ENCODE measurements around the gene RFX1. TPM values are rescaled to one million over a fixed set of nuclear protein-coding genes. Genes with fewer than 3 reads are reported as not detected.
A peak's percentile ranks its signal among the peaks of the same experiment; 100 is the strongest.

Gene RFX1
- polyA plus RNA-seq, 3 donors, result 14.5 to 17.0 (median 15.3) TPM

- DNase-seq, result no peak
Observed at GRCh38 chr19:13999085-13999484, 7.0 kb downstream of the RFX1 start.

DNA sequence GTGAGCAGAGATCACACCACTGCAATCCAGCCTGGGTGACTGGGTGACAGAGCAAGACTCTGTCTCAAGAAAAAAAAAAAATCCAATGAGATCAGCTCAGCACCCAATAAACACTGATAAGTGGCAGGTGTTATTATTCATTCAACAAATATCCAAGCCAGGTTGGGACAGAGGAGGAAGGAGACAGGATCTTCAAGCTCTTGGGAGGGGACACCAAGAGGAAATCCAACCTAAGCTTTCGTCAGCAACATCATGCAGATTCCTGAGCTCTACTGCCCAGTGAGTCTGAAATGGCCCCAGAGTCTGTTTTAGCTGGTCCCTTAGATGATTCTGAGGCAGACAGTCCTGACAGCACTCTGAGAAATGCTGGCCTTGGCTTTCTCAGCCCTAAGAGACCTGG is 7.7 kb downstream of the RFX1 start:
- no peak for DNase-seq

- DNase-seq, result no peak
Observed at GRCh38 chr19:13997631-13997962, 8.5 kb downstream of the RFX1 start.

DNA sequence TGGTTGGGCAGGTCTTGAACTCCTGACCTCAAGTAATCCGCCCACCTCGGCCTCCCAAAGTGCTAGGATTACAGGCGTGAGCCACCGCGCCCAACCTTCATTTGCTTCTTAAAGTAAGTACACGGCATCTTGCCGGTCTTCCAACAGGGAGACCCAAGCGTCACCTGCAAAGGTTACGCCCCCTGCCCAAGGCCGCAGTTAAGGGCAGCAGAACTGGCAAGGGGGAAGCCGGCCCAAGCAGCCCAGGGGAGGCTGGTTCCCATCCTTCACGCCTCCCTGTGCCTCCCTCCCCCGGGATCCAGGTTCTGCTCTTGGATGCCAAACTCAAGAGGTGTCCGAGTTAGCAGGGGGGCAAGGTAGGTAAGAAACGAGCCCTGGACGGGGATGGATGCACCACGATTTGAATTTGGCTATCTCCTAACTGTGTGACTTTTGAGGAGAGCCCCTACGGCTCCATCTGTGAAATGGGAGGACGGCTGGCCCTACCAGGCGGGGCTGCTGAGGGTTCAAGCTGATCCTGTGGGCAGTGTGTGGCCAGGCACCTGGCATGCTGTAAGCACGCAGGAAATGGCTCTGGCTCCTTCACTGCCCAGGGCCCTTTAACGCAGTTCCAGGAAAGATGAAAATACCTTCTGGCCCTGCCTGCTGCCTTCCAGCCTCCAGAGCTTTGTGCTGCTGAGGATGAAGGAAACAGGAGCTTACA is 9.0 kb downstream of the RFX1 start:
- no peak for DNase-seq

GRCh38 chr19:13995878-13996765 is 10.0 kb downstream of the RFX1 start:
- no peak for DNase-seq

- DNase-seq, result no peak
Observed at GRCh38 chr19:13995017-13995728, 10.9 kb downstream of the RFX1 start.

DNA sequence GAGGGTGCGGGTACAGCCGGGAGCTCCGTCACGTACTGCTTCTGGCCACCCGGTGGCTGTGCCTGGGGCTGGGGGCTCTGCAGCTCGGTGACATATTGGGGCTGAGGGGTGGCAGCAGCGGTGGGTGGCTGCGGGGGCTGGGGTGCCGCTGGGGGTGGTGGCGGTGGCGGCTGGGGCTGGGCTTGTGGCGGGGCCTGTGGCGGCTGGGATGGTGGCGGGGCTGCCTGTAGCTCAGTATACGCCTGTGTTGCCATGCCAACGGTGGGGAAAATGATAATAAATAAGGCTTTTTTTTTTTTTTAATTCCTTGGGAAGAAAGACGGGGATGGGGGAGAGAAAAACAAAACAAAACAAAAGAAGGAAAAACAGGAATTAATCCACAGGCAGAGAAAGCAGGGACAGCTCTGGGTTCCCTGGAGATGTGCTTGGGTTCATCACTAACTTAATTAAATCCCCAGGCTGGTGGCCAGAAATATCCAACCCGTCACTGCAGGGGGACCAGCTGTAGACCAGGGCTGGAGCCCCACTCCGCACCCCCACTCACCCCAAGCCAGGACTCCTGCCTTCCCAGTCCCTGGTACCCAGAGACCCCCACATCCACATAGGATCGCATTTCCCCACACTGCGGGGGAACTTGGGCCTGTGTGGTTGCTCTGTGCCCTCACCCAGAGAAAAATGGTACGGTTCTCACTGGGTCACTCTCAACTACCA is 12.4 kb downstream of the RFX1 start:
- no peak for DNase-seq

DNA sequence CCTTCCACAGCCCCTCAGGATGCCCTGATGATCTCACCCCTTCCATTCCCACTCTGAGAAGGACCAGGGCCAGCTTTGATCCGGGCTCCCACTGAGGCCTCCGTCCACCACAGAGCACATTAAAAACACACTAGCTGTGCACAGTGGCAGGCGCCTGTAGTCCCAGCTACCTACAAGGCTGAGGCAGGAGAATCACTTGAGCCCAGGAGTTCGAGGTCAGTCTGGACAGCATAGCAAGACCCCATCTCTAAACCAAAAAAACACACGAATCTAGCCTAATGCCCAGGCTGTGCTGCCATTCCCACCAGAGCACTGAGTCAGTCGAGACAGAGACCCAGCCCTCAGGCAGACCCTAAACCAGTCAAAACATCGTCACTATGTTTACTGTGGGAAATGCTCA is 14.1 kb downstream of the RFX1 start:
- DNase-seq, result no peak

- no peak for DNase-seq
Observed at GRCh38 chr19:13990085-13990484, 16.0 kb downstream of the RFX1 start.

DNA sequence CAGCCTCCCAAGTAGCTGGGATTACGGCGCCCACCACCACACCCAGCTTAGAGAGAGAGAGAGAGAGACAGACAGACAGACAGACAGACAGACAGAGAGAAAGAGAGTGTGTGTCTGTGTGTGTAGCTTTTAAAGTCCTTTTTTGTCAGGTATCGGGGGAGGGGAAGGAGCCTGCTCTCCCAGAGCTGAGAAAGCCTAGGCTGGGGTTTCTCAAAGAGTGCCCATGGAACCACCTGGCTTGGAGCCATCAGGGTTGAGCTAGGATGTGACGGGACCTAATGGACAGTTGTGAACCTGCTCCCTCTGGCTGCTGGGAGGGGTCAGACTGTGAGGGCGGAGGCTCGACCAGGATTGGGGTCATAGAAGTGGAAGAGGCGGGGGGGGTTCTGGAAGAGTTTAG is 16.6 kb downstream of the RFX1 start:
- no peak for DNase-seq

- DNase-seq, result no peak
Observed at GRCh38 chr19:13987101-13987890, 18.8 kb downstream of the RFX1 start.

DNA sequence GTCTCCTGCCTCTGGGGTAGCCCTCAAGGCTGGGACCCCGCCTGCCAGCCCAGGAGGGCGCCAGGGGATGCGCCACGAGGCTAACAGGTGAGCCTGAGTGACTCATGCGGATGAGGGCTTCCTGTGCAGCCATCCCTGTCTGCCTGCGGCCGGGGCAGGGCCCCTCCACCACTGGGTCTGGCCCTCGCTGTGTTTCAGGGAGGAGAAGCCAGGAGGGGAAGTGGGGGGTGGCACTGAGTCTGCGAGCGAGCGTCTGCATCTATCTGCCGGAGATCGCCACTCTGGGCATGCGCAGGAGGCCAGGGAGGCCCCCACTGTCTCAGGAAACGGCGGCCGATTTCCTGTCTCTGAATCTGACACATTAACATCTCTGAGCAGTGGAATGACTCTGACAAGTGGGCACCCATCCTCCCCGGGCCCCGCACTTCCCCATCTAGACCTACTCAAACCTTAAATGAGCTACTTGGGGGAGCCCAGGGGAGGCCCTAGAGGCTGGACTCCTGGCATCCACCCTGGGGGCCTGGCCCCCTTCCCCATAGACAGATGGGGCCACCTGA is 19.7 kb downstream of the RFX1 start:
- peak; percentile 51 for DNase-seq

- no peak for DNase-seq
Observed at GRCh38 chr19:13985771-13986347, 20.3 kb downstream of the RFX1 start.

DNA sequence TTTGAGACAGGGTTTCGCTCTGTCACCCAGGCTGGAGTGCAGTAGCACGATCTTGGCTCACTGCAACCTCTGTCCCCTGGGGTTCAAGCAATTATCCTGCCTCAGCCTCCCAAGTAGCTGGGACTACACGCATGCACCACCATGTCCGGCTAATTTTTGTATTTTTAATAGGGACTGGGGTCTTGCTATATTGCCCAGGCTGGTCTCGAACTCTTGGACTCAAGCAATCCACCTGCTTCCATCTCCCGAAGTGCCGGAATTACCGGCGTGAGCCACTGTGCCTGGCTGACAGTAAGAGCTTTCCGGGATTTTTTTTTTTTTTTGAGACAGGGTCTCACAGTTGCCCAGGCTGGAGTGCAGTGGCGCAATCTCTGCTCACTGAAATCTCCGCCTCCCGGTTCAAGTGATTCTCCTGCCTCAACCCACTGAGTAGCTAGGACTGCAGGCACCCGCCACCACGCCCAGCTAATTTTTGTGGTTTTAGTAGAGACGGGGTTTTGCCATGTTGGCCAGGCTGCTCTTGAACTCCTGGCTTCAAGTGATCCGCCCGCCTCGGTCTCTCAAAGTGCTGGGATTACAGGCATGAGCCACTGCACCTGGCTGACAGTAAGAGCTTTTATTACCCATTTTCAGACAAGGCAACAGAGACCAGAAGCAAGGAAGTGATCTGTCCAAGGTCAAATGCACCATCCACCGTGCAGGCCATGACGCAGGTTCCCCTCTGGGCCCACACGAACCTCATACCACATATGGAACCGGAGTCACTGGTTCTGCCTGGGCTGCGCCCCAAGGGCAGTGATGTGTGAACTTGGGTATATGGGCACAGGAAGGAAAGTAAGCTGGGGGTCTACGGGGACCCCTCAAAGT is 21.0 kb downstream of the RFX1 start:
- no peak for DNase-seq

DNA sequence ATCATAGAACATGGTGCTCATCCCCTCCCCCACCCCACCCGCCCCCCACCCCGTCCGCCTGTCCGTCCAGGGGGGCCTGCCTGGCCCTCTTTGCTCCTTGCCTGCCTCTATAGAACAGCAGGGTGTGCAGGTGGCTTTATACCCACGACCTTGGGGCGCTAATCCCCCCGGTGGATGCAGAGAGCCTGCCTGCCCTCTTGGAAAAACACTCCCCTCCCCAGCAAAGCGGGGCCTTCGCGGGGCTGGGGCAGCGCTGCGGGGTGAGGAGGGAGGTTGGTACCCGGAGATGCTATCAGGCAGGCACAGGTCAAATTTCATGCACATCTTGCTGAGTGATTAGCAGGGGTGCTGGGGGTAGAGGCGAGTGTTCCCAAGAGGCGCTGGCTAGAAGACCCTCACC is 21.9 kb downstream of the RFX1 start:
- no peak for DNase-seq

GRCh38 chr19:13983213-13983889 is 22.8 kb downstream of the RFX1 start:
- DNase-seq, result no peak

GRCh38 chr19:13982773-13983172 is 23.3 kb downstream of the RFX1 start:
- DNase-seq, result no peak

DNA sequence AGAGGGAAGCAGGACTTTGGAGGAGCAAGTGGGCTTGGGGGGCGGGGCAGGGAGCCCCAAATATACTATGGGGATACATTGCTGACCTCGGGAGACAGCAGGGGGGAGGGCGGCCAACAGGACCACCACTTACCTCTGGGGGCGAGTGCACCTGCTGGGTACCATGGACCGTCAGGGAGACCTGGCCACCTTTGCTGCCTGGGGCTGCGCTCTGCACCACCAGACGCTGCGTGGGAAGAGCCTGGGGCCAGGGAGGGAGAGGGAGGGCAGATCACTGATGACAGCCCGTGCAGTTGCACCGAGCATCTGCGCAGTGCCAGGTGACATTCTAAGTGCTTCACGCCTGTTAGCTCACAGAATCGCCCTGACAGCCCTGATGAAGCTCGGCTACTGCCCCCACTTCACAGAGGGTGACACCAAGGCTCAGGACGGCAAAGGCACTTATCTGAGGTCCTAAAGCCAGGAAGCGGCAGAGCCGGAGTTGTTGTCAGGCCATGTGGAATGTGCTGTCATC is 24.1 kb downstream of the RFX1 start:
- DNase-seq, result no peak

- no peak for DNase-seq
Observed at GRCh38 chr19:13981467-13981866, 24.7 kb downstream of the RFX1 start.

All from renal pelvis (tissue), 4 donors.